Hematopoietic multipotent progenitor cell treated with erythropoietin and hydrocortisone succinate and interleukin-3 and kit ligand, for 17 days (in vitro differentiated cells): ENCODE data around the gene TOX2.

ENCODE experiments used
- DNase-seq: peaks from one replicate; pipeline ENCODE4 v3.0.0-alpha.2; 2015; ENCODE audit warnings: low spot score

TOX2 gene

GRCh38 chr20:43914311-43915210 lies at the start of gene TOX2:
Gene TOX2, plus strand, starts transcription at chr20:43914852. Its CDS starts 40 bp downstream, at chr20:43914892.
- no peak for DNase-seq

GRCh38 chr20:43868091-43868490 lies 46.6 kb upstream of the TOX2 start:
- no peak for DNase-seq

DNA sequence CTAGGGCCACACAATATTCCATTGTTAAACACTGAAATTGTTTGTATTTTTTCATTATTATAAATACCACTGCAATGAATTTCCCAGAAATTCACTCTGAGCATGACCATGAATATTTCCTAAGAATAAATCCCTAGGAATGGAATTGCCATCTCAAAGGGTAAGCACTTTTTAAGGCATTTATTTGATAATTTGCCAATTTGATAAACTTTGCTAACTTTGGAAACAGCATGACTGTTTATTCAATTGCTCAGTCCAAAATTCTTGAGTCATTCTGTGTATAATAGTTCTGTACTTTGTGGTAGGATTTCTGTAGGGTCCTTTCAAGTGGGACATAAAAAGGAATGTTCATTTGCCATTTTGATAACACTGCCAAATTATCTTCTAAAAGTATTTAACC lies 44.2 kb upstream of the TOX2 start:
- no peak for DNase-seq

DNA sequence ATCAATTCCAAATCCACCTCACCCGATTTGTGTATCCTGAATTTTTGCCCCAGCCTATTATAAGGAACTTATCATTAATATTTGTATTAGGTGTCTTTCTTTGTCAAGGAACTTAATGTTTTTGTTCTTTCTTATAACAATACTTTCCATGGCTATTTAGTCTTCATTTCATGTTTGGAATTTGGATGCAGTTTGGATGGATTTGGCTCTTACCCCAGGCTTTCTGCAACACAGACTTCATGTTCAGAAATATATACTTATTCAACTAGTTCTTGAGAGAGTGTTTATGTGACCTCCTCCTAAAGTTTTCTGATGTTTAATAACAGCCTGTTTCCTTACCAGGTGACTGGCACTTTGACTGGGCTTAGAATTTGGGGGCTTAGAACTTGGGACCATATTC lies 35.9 kb upstream of the TOX2 start:
- DNase-seq: no peak

DNA sequence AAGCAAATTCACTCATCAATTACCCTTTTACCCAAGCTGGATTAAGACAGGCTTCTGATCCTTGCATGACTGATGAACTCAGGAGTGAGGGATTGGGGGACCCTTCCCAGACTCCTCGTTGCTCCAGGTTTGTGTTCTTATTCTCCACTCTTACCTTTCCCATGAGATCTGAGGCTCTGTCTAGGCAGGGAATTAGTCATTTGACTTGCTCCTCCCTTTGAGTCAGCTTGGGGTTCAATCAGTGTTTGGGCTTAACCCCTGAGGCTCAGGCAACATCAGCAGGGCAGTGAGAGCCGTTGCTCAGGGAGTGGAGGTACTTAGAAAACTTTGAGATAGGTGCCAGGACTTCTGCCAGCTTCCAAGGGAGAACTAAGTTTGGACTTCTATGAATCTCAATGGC lies 20.7 kb upstream of the TOX2 start:
- no peak for DNase-seq

DNA sequence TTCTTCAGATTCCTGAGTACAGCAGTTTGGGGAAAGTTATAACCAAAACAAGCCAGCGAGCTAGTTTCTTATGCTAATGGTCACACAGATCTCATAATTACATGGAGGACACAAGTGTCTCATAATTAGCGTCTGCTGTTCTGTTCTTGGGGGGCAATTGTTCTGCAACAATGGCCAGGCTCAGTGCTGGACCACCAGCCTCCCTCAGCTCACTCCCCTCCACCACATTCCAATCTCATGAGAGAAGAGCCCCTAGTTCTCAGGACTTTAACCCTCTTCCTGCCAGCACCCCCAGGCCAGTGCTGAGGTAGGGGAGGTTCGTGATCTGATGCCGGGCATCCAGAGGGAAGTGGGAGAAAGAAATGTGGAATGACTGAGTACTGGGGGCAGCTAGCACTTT lies 20.2 kb upstream of the TOX2 start:
- DNase-seq: no peak

GRCh38 chr20:43895235-43895634 lies 19.4 kb upstream of the TOX2 start:
- no peak for DNase-seq

DNA sequence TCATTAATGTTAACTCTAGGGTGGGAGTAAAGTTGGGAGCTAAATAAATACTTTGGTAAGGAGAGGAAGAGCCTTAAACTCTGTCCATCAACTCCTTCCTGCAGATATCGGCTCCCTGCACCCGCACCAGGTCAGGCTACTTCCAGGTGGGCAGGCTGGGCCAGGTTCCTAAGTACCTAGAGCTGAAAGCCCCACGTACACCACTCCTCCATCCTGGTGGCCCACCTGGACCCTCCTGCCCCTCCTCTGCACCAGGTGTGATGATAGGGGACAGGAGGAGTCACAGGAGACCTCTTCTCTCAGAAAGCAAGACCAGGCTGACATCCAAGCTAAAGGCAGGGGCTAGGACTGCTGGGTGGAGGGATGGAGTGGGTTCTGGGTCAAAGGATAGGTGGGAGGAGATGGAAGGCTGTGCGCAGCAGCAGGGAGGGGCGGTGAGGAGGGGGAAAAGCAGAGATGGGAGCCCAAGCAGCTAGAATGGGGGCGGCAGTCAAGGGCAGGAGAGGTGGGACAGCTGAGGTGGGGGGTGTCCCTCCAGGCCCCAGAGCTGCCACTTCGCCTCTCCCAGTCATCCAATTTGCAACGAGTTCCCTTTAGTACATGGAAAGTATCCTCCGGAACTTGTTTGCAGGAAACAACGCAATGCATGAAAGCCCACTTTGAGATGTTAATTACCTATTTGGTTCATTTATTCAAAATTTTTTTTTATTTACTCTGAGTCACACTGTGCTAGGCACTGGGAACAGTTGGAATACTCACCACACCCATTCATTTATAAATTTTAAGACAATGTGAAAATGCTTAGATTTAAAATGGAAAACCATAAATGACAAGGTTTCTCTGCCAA lies 15.2 kb upstream of the TOX2 start:
- no peak for DNase-seq

DNA sequence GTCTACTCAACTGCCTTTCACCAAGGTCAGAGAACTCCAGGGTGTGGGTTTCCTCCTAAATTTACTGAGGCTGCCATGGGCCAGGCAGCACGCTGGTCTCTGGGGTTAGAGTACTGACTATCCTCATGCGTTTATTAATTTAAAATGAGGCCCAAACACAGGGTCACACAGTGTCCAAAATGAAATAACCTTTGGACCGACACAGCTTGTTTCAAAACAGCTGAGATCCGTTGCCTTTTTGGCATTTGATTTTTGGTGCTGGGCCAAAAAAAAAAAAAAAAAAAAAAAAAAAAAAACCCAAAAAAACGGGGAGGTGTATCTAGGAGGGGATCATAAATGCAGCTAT lies 14.6 kb upstream of the TOX2 start:
- no peak for DNase-seq

DNA sequence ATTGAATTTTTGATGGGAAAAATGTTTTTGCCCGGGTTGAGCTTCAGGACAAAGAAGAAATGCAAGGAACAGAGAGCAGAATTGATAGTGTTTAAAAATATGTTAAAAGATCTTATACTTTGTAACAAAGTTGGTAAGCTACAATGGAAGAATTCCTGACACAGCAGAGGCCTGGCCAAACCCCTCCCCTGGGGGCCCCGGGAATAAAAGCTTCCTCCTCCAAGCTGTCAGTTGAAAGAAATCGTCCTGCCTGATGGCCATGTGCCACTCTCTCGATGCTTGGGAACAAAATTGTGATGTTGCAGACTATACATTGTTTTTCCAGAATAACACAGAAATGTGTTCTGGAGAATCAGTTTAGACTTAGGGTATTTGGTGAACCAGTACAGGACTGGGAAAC lies 14.2 kb upstream of the TOX2 start:
- no peak for DNase-seq

DNA sequence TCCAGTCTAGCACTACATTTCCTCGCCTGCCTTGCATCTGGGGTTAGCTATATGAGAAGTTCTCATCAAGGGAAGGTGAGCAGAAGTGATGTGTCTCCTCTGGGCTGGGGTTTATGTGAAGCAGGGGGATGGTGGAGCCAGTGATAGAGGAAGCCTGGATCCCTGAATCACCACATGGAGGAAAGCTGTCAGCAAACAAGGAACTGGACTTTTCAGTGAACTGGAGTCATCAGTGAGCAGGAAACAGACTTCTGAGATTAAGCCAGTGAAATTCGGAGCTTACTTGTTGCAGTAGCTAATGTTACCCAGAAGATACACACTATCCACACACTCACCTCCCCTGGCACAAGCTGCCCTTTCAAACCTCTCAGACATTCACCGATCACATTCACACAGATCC lies 13.4 kb upstream of the TOX2 start:
- no peak for DNase-seq

- no peak for DNase-seq
Measured at GRCh38 chr20:43903953-43904826, 10.5 kb upstream of the TOX2 start.

DNA sequence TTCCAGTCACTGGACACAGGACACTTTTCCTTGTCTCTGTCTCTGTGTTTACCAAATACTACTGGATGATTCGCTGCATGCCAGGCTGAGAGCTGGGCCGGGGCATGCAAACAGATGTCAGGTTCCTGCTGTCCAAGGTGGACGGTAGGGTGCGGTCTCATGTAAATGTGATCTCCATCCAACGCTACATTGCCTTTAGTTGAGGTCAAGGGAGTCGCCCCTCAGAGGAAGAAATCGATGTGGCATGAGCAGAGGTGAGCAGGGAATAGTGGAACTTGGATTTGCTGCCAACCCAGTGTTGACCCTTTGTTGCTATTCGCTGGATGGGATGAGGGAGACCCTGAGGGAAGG lies 9.8 kb upstream of the TOX2 start:
- DNase-seq: no peak

GRCh38 chr20:43906505-43907034 lies 8.1 kb upstream of the TOX2 start:
- no peak for DNase-seq

DNA sequence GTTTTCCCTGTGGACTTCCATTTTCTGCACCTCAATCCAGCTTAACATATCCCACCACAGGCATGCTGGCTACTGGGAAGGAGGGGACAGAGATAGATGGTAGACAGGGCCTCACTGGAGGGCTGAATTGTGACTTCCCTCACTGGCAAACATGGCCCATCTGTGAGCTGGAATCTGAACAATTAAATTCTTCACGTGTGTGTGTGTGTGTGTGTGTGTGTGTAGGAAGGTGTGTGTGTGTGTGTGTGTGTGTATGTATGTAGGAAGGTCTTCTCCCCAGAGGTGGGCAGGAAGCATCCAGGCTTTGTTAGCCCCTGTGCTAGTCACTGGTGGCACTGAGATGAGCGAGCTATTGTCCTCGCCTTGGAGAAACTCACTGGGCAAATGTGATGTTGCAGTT lies 5.4 kb upstream of the TOX2 start:
- no peak for DNase-seq

GRCh38 chr20:43909720-43910119 lies 4.9 kb upstream of the TOX2 start:
- DNase-seq: no peak

DNA sequence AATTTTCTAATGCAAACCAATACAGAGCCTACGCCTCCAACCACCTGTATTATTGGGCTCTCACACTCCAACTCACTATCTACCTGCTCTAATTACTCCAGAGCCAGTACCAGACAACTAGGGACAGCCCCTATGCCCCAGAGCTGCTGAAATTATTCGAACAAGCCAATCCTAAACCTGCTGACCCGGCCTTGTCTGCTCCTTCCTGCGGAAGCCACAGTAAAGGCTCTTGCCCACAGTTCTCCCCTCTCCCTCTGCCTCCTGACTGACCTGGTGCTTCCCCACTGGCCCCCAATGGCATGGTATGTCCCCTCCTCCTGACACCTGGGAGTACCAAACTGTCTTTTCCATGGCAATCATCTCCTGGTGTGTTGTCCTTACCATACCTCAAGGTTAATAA lies 4.1 kb upstream of the TOX2 start:
- DNase-seq: no peak

DNA sequence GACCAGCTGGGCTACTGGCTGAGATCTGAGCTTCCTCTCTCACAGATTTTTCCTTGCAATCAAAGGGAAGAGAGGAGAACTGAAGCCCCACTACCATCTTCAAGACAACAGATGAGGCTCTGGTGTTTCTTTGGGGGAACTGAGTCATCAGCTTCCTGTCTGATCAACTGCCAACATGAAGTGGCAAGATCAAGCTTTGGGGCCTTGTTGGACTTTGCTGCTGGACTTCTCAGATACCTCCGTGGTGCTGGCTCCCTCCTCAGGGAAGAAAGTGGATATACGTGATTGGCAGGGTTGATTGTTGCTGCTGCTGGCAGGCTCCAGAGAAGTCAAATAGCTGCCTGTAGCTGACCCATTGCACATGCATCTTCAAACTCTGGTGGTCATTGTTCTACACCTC lies 3.6 kb upstream of the TOX2 start:
- DNase-seq: no peak

GRCh38 chr20:43913291-43914025 lies 1.2 kb upstream of the TOX2 start:
- no peak for DNase-seq

DNA sequence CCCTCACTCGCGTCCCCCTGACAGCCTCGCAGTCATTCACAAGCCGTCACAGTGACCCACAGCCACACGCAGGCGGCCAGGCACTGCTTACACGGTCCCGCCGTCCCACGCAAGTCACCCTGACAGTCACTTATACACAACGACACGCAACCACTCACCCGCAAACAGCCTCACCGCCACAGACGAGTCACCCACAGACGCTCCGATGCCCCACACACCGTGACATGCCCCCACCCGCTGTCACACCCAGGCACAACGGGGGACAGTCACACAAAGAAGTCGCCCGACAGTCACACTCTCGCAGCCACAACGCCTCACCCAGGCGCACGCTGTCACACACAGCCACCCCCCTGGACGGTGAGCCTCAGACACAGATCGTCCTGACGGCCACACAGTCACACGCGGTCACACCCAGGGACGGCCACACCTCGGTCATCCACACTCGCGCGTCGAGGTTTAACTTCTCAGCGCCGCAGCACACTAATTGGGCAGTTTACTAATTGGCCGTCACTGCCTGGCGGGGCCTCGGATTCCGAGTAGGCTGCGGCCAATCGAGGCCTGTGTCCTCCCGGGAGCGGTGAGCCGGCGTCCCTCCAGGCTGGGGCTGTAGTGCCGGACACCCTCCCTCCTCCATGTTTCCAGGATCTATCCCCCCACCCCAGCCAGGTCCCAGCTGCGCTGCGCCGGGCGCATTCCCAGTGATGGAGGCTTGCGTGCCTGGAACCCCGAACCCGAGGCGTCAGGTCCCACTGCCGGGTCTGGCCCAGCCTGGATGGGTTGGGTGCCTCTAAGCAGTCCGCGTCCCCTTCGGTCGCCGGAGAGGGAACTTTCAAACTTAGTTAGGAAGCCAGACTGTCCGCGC lies 790 bp downstream of the TOX2 start:
- DNase-seq: no peak
